ENCODE results near the gene CKAP2L. TPM values are rescaled to one million over a fixed set of nuclear protein-coding genes. Genes with fewer than 3 reads are reported as not detected.

The CKAP2L gene
- total RNA-seq, 1 experiment from 2014 or later, result 23.3 TPM

DNA sequence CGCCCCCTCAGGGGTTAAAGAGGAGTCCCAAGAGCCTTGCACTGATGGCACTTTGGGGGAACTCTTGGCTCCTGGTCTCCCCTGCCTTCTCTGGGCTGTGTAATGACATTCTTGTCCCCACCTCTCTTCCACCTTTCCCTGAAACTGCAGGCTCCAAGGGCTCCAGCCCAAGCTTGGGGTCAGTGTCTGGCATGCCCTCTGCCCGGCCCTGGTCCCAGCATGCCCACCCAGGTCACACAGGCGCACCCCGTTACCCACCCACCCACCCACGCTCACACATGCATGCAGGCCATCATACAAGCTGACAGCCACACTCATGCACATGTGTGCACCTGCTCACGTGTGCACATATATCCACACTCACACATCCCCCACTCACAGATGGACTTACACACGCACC, 50.5 kb downstream of the CKAP2L start:
- Mint-ChIP-seq H3K9me3 (no peaks in the 10 kb centered on the region; a peak in 2 of 5 replicates), H3K27me3 (ENCODE audit: low read depth) (peaks cover 3% of the 10 kb centered on the region), H3K27ac (no peak overlapping the region), H3K4me3 (no peak overlapping the region), H3K36me3 (ENCODE audit: insufficient read depth in 1 of 3, low read depth in 3 of 3) (no peaks in the 10 kb centered on the region), H3K4me1 (no peaks in the 10 kb centered on the region)
- Histone ChIP-seq H3K4me2 (ENCODE audit: insufficient read depth, insufficient read length, low read length) (no peak overlapping the region), H2AFZ (ENCODE audit: low read length) (no peak overlapping the region), H3K18ac (ENCODE audit: insufficient read length, low read depth, low read length) (no peak overlapping the region), H2BK12ac (ENCODE audit: insufficient read length, low read depth, low read length) (no peak overlapping the region), H2BK15ac (ENCODE audit: low read depth, low read length) (no peak overlapping the region), H3K4ac (ENCODE audit: low read depth, low read length) (no peak overlapping the region), H4K91ac (ENCODE audit: insufficient read length, low read depth, low read length) (no peak overlapping the region), H3K56ac (ENCODE audit: insufficient read length, low read depth, low read length) (no peak overlapping the region), H3K4me1 (ENCODE audit: insufficient read depth, low read length) (no peaks in the 10 kb centered on the region), H3K23ac (ENCODE audit: insufficient read length, low read depth, low read length) (no peak overlapping the region), H4K5ac (ENCODE audit: insufficient read length, low read depth, low read length) (no peak overlapping the region), H3K23me2 (ENCODE audit: insufficient read length, low read depth, low read length, poor library complexity, severe bottlenecking) (no peaks in the 10 kb centered on the region), H2AK5ac (ENCODE audit: insufficient read length, low read length) (no peak overlapping the region), H3K79me2 (ENCODE audit: insufficient read depth, low read length) (no peaks in the 10 kb centered on the region; the same call in 1 of the 2 replicates), H3K79me1 (ENCODE audit: insufficient read depth, low read depth, low read length, poor library complexity, severe bottlenecking) (no peaks in the 10 kb centered on the region), H3K9ac (ENCODE audit: extremely low read depth, insufficient read length, low read length) (no peak overlapping the region), H2BK20ac (ENCODE audit: low read depth, low read length, poor library complexity, severe bottlenecking) (no peak overlapping the region), H2BK5ac (ENCODE audit: insufficient read length, low read length) (no peak overlapping the region), H4K20me1 (ENCODE audit: control insufficient read depth, insufficient read depth, insufficient read length) (no peaks in the 10 kb centered on the region), H2BK120ac (ENCODE audit: low read depth, low read length, poor library complexity, severe bottlenecking) (no peak overlapping the region), H3K27ac (ENCODE audit: insufficient read length, low read depth, low read length) (no peak overlapping the region), H3K27me3 (ENCODE audit: insufficient read depth, low read length) (no peaks in the 10 kb centered on the region), H4K8ac (replicated peaks; ENCODE audit: insufficient read length, low read depth, low read length) (no peak overlapping the region), H3K9me3 (ENCODE audit: control insufficient read depth, low read depth, low read length) (no peaks in the 10 kb centered on the region), H3T11ph (ENCODE audit: low read length) (no peak overlapping the region), H3K14ac (ENCODE audit: insufficient read depth, low read length) (no peak overlapping the region)
- WGBS (ENCODE audit: extremely low coverage, insufficient read length, low lambda C conversion rate), result no CpG with 5 or more reads among the region's 7 CpGs
- TF ChIP-seq, protein P1, sequence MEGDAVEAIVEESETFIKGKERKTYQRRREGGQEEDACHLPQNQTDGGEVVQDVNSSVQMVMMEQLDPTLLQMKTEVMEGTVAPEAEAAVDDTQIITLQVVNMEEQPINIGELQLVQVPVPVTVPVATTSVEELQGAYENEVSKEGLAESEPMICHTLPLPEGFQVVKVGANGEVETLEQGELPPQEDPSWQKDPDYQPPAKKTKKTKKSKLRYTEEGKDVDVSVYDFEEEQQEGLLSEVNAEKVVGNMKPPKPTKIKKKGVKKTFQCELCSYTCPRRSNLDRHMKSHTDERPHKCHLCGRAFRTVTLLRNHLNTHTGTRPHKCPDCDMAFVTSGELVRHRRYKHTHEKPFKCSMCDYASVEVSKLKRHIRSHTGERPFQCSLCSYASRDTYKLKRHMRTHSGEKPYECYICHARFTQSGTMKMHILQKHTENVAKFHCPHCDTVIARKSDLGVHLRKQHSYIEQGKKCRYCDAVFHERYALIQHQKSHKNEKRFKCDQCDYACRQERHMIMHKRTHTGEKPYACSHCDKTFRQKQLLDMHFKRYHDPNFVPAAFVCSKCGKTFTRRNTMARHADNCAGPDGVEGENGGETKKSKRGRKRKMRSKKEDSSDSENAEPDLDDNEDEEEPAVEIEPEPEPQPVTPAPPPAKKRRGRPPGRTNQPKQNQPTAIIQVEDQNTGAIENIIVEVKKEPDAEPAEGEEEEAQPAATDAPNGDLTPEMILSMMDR (conservative IDR thresholded peaks at IDR 0.05), result no peak
- DNase-seq, result no peak
